Loucy (cell line): Measurements from ENCODE around the gene WDR19.

Experiments
- CTCF ChIP-seq: fragments of 200-600 bp; sonication (generic); conservative IDR thresholded peaks from 2 replicates; pipeline ENCODE4 v1.5.1; 2014; ENCODE audit warnings: mild to moderate bottlenecking, antibody characterized with exemption, low read length
- EZH2phosphoT487 ChIP-seq: fragments of 200-600 bp; IDR thresholded peaks from 2 replicates; pipeline ENCODE4 v1.6.1; 2018; ENCODE audit warnings: antibody characterized with exemption, mild to moderate bottlenecking, moderate library complexity, borderline replicate concordance

GRCh38 chr4:39305912-39306677 is 123.8 kb downstream of the WDR19 start:
- no peak for TF ChIP-seq CTCF
- TF ChIP-seq EZH2phosphoT487, result no peak
